Limb (tissue), 2 donors: ENCODE data around the gene MUC20.
A peak's percentile ranks its signal among the peaks of the same experiment; 100 is the strongest.

Experiments used
- DNase-seq, 2 donors: peaks; one replicate each; pipeline ENCODE4 v3.0.0-alpha.2; 2016; ENCODE audit errors: extremely low spot score in 2 of 2

MUC20 gene

GRCh38 chr3:195755391-195755790, 34.6 kb downstream of the MUC20 start:
- no peak for DNase-seq

DNA sequence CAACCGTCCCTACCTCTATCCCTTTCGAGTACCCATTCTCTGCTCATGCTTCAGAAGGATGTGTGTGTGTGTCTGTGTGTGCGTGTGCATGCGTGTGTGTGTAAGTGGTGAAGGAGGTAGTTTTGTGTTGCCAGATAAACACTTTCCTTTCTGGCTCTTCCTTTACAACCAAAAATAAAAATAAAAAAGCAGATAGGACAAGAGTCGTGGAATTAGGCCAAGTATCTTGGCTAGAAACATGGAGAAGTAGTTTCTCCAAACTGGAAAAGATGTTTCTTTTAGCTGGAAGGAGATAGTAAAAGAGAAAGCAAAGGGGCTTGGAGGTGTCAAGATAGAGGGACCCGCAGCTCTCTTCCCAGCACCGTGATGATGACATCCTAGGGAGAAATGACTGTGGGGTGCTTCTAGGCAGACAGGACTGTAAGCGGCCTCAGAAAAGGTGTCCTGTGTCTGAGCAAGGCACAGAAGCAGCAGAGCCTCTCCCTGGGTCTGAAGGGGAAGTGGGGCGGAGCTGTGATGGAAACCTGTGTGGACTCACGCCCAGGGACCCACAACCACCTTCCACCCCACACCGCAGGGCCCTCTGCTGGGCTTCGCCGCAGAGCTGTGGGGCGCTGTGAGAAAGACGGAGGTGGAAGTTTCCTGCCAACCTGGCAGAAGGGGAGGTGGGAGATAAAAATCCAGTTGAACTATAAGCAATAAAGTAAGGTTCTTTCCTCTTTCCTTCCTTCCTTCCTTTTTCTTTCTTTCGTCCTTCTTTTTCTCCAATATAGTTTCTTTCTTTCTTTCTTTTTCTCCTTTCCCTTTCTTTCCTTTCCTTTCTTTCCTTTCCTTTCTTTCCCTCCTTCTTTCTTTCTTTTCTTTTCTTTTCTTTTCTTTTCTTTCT, 35.3 kb downstream of the MUC20 start:
- no peak for DNase-seq

DNA sequence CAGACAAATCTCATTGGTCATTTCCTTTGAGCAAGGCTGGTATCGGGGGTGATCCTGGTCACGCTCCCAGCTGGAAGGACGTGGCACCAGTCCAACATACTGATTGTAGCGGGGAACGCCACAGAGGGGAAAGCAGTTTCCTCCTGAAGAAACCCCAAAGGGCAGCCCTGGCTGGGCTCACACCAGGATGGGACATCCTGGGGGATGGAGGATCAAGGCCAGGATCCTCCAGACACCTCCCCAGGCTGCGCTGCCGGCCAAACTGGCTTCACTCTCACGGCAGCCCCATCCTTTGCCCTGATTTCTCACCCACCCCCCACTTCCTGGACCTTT, 36.6 kb downstream of the MUC20 start:
- no peak for DNase-seq

DNA sequence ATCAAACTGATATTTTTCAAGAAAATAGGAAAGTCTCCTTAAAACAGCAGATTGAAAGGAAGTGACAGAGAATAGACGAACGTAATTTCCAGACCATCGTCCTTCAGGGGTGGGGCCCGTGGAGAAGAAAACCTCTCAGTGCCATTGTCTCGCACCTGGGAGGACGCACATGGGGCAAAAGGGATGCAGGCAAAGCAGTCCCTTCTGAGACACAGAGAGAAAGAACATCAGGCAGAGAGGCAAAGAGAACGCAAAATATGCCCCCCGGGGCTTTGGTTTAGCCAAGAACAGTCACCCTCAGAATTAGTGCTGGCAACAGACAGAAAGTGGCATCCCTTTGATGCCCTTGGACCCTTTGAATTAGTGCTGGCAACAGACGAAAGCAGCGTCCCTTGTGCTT, 37.0 kb downstream of the MUC20 start:
- DNase-seq, result no peak

DNA sequence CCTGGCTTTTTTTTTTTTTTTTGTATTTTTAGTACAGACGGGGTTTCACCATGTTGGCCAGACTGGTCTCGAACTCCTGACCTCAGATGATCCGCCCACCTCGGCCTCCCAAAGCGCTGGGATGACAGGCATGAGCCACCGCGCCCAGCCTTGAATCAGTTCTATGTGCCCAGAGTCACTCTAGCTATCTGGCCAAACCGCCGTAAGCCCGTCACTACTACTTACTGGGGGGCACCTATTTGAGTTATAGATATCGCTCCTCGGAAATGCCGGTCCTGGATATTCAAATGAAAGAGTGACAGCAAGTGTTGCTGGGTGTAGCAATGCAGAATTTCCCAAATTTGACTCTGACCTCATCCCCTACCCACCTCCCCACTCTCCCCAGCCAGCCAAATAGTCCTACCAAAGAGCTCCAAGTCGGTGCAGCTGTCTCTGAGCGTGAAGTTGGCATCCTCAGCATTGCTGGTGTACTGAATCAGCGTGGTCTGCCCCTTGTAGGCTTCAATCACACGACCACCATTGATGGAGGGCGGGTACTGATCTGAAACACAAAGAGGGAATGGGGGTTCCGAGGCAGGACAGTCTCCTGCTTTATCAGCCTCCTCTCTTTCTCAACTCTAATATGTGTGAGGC, 38.1 kb downstream of the MUC20 start:
- DNase-seq, result no peak

DNA sequence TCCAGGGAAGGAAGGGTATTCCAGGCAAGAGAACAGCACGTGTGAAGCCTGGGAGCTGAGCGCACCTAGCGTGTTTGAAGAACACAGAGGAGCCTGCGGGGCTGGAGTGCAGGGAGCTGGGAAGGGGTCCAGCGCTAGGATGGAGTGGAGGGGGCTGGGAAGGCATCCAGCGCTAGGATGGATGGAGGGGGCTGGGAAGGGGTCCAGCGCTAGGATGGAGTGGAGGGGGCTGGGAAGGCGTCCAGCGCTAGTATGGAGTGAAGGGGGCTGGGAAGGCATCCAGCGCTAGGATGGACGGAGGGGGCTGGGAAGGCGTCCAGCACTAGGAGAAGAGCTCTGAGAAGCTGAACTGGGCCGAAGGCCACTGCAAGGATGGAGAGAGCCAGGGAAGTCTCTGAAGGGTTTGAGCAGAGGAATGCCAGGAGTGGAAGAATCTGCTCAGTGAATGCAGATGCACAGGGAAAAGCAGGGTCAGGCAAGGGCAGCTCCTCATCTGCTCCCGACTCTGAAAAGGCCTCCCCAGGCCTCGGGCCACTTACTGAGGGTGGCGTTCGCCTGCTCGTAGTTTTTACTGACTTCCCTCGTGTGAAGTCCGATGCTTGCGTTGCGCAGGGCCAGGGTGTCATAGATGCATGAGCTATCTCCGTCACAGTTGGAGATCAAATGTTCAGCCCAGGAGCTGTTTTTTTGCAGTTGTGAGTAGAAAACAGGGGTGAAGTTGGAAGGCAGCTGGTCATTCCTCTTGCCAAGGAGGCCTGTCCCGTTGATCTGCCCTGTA, 39.8 kb downstream of the MUC20 start:
- DNase-seq, result peak; percentile 40 to 79

DNA sequence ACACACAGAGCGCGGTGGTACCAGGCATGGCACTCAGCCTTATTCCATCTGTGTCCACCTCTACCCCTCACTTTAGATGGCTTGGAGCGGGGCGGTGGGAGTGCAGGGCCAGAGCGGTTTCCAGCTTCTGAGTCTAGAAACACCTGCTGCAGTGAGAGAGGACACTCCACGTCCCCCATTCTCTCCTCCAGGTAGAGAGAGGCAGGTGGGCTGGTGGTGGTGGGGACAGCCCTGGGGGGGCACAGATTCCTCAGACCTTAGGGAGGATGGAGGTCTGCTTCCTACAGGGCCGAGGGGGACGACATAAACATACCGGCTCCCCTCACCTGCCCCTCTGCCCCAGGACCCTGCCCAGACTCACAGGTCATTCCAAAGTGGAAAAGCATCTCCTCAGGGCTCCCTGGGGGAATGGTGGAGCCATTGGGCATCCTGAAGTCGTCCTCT, 40.4 kb downstream of the MUC20 start:
- no peak for DNase-seq

- DNase-seq, result no peak
These were observed 40.9 kb downstream of the MUC20 start for GRCh38 chr3:195761567-195762248.

DNA sequence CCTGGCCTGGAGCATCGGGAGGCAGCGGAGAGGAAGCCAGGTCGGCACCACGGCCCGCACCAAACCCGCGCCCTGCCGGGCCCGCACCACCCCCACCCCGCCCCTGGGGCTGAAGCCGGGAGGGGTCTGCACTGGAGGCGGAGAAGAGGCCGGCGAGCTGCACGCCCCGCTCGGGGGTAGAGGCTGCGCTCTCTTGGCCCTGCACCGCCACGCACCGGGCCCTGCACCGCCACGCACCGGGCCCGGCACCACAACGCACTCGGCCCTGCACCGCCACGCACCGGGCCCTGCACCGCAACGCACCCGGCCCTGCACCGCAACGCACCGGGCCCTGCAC, 41.4 kb downstream of the MUC20 start:
- DNase-seq, result no peak

DNA sequence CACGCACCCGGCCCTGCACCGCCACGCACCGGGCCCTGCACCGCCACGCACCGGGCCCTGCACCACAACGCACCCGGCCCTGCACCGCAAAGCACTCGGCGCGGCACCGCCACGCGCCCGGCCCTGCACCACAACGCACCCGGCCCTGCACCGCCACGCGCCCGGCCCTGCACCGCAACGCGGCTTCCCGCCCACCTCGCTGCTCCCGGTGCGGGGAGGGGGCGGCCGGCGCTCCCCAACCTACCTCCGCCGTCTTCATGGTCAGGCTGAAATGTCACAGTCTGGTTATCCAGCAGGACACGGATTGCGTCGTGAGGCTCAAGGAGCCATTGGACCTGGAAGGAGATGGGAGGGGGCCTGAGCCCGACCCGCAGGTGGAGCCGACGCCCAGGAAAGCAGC, 41.8 kb downstream of the MUC20 start:
- no peak for DNase-seq

GRCh38 chr3:195763076-195763830, 42.5 kb downstream of the MUC20 start:
- no peak for DNase-seq

- no peak for DNase-seq
These were observed 43.4 kb downstream of the MUC20 start for GRCh38 chr3:195763843-195764825.

GRCh38 chr3:195764961-195765706, 44.4 kb downstream of the MUC20 start:
- DNase-seq, result no peak

GRCh38 chr3:195766671-195767070, 45.9 kb downstream of the MUC20 start:
- DNase-seq, result no peak

GRCh38 chr3:195767792-195768191, 47.0 kb downstream of the MUC20 start:
- peak in 1 of 2 donors; percentile 1 for DNase-seq

- DNase-seq, result no peak
These were observed 47.6 kb downstream of the MUC20 start for GRCh38 chr3:195768414-195768813.

- no peak for DNase-seq
These were observed 48.1 kb downstream of the MUC20 start for GRCh38 chr3:195768831-195769303.

GRCh38 chr3:195769551-195769950, 48.8 kb downstream of the MUC20 start:
- DNase-seq, result no peak
